ENCODE measurements around the gene GGNBP2.
A peak's percentile ranks its signal among the peaks of the same experiment; 100 is the strongest.

Gene GGNBP2

DNA sequence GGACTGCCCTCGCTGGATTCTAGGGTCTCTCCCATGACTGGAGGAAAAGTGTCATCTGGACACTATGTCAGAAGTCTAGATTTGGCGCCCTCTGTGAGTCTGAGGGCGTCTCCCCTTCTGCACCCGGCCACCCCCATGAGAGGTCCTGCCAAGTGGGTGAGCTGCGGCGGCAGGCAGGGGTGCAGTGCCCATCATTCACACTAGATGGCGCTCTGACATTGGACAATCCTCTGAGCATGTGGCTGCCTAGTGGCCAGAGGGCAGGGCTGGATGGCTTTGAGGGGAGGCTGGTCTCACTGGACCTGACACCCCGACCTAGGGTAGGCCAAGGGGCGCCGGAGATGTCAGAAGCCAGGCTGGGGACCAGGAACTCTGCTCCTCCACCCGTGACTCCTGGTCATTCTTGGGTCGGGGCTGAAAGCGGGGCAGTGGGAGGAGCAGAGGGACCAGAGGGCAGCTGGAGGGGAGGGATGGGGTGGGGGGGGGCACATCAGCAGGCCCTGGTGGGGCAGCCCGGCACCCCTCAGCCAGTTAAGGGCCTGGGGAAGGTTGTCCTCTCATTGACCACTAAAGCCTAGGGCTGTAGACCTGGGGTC lies 84.6 kb downstream of the GGNBP2 start:
- DNase-seq (ENCODE audit: low read depth, low spot score) = peak; percentile 90

GRCh38 chr17:36629970-36630502 lies 85.3 kb downstream of the GGNBP2 start:
- no peak for DNase-seq (ENCODE audit: low read depth, low spot score)

DNA sequence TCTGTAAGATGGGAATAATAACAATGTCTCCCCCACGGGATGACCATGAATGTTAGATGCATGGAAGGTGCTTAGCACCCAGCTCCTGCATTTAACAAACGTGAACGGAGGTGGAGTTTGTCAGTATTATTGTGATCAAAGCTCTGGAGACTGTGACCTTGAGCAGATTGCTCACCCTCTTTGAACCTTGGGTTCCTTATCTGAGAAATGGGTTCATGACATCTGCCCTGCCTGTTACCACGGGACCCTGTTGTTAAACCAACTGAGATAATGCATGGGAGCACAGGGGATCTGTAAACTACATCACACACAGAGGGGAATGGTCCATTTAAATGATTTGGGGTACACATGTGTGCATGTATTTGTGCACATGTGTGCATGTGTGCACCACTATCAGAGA lies 86.3 kb downstream of the GGNBP2 start:
- no peak for DNase-seq (ENCODE audit: low read depth, low spot score)

DNA sequence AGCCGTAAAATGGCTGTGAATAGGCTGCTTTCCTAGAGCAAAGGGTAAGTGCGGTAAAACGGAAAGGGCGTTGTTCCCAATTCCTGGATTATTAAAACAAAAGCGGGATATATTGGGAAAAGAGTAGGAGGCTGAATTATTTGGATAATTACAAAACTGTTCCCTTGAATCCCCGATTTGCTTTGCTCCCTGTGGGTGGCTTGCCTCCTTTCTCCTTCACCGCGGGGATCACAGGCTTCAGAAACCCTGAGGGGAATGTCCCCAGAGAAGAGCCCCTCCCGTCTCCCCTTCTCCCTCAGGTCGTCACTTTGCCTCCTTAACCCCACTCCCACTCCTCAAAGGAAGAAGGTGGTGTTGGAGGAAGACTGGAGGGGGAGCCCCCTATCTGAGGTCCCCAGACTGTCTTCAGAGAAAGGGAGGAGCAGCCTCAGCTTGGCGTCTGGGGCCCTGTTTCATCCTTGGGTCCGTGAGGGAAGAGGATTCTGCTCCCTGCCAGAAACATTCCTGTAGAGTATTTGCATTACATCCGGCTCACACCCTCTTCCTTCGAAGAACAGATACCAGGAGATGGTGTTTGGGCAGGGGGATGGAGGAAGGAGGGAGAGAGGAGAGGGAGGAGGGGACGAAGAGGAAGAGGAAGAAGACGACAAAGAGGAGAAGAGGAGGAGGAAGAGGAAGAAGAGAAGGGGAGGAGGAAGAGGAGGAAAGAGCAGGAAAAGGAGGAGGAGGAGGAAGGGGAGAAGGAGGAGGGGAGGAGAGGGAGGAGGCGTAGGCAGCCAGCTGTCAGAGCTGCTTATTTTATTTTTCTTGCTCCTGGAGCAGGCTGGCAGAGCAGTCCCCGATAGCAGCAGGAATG lies 88.4 kb downstream of the GGNBP2 start:
- DNase-seq (ENCODE audit: low read depth, low spot score) = peak; percentile 38
